GM12874 (cell line): ENCODE results near the gene OR2V2.

ENCODE experiments used
- CTCF ChIP-seq: IDR thresholded peaks from 2 replicates; pipeline ENCODE4 v1.5.1; 2011; ENCODE audit warnings: low read depth, mild to moderate bottlenecking, control low read depth, low read length, moderate library complexity; ENCODE audit not compliant: insufficient read depth

The OR2V2 gene

GRCh38 chr5:181119105-181119504, 28.3 kb upstream of the OR2V2 start:
- no peak for TF ChIP-seq CTCF

- no peak for TF ChIP-seq CTCF
Measured at GRCh38 chr5:181120306-181120705, 27.1 kb upstream of the OR2V2 start.

GRCh38 chr5:181120761-181121160, 26.6 kb upstream of the OR2V2 start:
- TF ChIP-seq CTCF = no peak

GRCh38 chr5:181121675-181122561, 25.5 kb upstream of the OR2V2 start:
- TF ChIP-seq CTCF = no peak

- no peak for TF ChIP-seq CTCF
Measured at GRCh38 chr5:181124526-181124925, 22.9 kb upstream of the OR2V2 start.

GRCh38 chr5:181126841-181127240, 20.5 kb upstream of the OR2V2 start:
- no peak for TF ChIP-seq CTCF

- TF ChIP-seq CTCF = no peak
Measured at GRCh38 chr5:181127456-181127855, 19.9 kb upstream of the OR2V2 start.
